GM19238 (cell line): ENCODE results near the gene RNF166.
A peak's percentile ranks its signal among the peaks of the same experiment; 100 is the strongest.

Source experiments
- DNase-seq: peaks from one replicate; pipeline ENCODE4 v3.0.0; 2011; ENCODE audit warnings: low spot score; ENCODE audit not compliant: insufficient read length

Gene RNF166

GRCh38 chr16:88652762-88653063, 53.5 kb downstream of the RNF166 start:
- DNase-seq: no peak

- DNase-seq: no peak
Observed at GRCh38 chr16:88651989-88652761, 54.0 kb downstream of the RNF166 start.

- DNase-seq: peak; percentile 99
Observed at GRCh38 chr16:88651276-88651988, 54.8 kb downstream of the RNF166 start.

- peak; percentile 99 for DNase-seq
Observed at GRCh38 chr16:88650749-88651275, 55.4 kb downstream of the RNF166 start, which contains the start of gene CYBA. Gene CYBA (minus strand): TSS chr16:88651053. CDS start chr16:88651013, 40 bp downstream.

- DNase-seq: peak; percentile 75
Observed at GRCh38 chr16:88649924-88650748, 56.1 kb downstream of the RNF166 start.

- no peak for DNase-seq
Observed at GRCh38 chr16:88649195-88649923, 56.8 kb downstream of the RNF166 start.

- DNase-seq: no peak
Observed at GRCh38 chr16:88647178-88648070, 58.8 kb downstream of the RNF166 start.
